HL-60 (cell line): ENCODE results near the gene CDCA4.

ENCODE experiments used
- POLR2AphosphoS5 ChIP-seq: IDR thresholded peaks from 2 replicates; pipeline ENCODE4 v1.6.1; 2012; ENCODE audit warnings: low read depth
- TF ChIP-seq, protein P1 (sequence below): IDR thresholded peaks from one replicate; pipeline ENCODE4 v1.5.1; 2011; ENCODE audit warnings: low read length, control low read depth, inconsistent platforms; ENCODE audit not compliant: insufficient read depth
- TF ChIP-seq, protein P2 (sequence below): IDR thresholded peaks from 2 replicates; pipeline ENCODE4 v1.6.1; 2012; ENCODE audit warnings: low read depth; ENCODE audit not compliant: insufficient replicate concordance

DNA sequence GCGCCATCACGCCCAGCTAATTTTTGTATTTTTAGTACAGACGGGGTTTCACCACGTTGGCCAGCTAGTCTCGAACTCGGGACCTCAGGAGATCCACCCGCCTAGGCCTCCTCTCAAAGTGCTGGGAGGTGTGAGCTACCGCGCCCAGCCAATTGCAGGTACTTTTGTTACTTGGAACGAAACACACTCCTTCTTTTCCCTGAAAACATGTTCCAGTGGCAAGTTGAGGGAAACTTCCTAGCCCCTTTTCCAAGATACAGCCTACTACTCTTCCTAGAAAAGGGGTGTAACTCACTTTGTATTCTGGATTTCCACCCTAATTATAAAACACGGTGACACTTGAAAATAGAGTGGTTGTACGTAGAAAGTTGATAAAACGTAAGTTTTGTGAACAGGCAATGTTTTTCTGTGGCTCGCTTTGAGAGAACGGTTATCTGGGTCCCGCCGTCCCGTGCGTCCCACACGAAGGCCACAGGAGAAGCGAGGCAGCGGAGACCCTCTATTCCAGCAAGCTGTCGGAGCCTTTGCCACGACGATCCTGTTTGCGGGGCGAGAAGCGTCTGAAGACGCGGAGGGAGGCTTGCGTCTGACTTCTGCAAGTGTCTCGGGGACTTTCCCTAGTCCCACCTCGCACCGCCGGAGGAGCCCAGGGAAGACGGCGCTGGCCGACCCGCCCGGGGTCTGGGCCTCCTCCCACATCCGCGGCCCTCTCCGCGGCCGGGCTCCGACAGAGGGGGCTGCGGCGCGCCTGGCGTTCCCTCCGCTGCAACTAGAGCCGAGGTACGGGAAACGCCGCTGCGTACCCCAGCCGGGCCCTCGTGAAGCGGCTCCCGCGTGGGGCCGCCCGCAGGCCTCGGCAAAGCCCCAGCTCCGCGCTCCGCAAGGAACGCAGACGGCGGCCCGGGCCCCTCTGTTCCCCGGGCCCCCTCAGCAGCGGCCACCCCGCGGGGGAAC is 745 bp downstream of the CDCA4 start:
- TF ChIP-seq, protein P1, sequence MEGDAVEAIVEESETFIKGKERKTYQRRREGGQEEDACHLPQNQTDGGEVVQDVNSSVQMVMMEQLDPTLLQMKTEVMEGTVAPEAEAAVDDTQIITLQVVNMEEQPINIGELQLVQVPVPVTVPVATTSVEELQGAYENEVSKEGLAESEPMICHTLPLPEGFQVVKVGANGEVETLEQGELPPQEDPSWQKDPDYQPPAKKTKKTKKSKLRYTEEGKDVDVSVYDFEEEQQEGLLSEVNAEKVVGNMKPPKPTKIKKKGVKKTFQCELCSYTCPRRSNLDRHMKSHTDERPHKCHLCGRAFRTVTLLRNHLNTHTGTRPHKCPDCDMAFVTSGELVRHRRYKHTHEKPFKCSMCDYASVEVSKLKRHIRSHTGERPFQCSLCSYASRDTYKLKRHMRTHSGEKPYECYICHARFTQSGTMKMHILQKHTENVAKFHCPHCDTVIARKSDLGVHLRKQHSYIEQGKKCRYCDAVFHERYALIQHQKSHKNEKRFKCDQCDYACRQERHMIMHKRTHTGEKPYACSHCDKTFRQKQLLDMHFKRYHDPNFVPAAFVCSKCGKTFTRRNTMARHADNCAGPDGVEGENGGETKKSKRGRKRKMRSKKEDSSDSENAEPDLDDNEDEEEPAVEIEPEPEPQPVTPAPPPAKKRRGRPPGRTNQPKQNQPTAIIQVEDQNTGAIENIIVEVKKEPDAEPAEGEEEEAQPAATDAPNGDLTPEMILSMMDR = no peak
- no peak for TF ChIP-seq POLR2AphosphoS5
- TF ChIP-seq, protein P2, sequence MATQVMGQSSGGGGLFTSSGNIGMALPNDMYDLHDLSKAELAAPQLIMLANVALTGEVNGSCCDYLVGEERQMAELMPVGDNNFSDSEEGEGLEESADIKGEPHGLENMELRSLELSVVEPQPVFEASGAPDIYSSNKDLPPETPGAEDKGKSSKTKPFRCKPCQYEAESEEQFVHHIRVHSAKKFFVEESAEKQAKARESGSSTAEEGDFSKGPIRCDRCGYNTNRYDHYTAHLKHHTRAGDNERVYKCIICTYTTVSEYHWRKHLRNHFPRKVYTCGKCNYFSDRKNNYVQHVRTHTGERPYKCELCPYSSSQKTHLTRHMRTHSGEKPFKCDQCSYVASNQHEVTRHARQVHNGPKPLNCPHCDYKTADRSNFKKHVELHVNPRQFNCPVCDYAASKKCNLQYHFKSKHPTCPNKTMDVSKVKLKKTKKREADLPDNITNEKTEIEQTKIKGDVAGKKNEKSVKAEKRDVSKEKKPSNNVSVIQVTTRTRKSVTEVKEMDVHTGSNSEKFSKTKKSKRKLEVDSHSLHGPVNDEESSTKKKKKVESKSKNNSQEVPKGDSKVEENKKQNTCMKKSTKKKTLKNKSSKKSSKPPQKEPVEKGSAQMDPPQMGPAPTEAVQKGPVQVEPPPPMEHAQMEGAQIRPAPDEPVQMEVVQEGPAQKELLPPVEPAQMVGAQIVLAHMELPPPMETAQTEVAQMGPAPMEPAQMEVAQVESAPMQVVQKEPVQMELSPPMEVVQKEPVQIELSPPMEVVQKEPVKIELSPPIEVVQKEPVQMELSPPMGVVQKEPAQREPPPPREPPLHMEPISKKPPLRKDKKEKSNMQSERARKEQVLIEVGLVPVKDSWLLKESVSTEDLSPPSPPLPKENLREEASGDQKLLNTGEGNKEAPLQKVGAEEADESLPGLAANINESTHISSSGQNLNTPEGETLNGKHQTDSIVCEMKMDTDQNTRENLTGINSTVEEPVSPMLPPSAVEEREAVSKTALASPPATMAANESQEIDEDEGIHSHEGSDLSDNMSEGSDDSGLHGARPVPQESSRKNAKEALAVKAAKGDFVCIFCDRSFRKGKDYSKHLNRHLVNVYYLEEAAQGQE = no peak
